HG03139 (cell line): ENCODE results near the gene TRAF4.
"Not testable (repeated sequence)": the region's sequence is repeated elsewhere in the genome, so short reads cannot be mapped to it uniquely, and the experiment has no call there.

Experiments
- ATAC-seq: cut with Tn5 transposase; IDR thresholded peaks from one replicate; pipeline ENCODE4 v1.9.1; 2021; ENCODE audit not compliant: unreplicated experiment

TRAF4 gene

DNA sequence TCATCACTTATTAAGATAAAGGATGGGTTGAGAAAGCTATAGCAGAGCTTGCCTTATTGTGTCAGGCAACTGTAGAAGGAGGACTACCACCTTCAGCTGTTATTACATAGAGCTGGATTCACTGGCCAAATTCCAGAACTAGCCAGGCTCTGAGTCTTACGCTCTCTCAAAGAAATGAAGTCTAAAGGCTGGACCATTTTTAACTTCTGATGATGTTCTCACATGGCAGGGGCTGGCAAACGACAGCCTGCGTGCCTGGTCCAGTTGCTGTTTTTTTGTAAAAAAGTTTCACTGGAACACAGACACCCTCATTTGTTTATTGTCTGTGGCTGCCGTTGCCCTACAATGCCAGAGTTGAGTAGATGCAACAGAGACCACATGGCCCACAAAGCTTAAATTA lies 21.2 kb downstream of the TRAF4 start:
- ATAC-seq: no peak

DNA sequence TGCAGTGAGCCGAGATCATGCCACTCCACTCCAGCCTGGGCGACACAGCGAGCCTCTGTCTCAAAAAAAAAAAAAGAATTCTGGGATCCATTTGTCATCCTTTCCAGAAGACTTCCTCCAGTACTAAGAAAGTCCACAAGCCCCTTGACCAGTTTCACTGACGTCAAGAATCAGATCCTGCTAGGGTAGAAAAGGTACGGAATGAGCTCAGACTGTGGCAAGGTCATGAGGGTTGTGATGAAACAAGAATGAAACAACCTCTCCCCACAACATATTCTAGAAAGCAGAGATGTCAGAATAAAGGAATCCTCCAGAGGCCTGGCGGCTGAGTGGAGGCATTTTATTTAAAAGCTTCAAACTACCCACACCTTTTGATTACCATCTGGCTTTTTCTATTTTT lies 29.9 kb downstream of the TRAF4 start:
- no peak for ATAC-seq

DNA sequence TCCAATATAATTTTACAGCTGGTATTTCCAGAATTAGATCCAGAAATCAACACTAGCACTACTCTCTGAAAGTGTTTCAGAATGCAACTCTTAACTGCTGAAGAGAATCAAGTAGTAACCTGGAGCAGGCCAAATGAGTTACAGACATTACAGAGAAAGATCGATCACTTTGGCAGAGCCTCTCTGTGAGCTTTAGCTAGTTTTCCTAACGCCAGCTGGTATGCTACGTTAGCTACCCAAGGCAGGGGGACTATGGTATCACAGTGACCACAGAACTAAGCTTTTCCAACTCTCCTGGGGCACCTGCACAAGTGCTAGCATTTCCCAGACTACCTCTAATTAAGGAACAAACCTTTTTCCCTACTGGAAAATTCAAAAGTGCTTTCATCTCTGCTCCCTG lies 30.4 kb downstream of the TRAF4 start:
- no peak for ATAC-seq

GRCh38 chr17:28777178-28777577 lies 33.4 kb downstream of the TRAF4 start:
- ATAC-seq: no peak

GRCh38 chr17:28779601-28780000 lies 35.8 kb downstream of the TRAF4 start:
- not testable (repeated sequence) for ATAC-seq

GRCh38 chr17:28783161-28783560 lies 39.4 kb downstream of the TRAF4 start:
- ATAC-seq: no peak

DNA sequence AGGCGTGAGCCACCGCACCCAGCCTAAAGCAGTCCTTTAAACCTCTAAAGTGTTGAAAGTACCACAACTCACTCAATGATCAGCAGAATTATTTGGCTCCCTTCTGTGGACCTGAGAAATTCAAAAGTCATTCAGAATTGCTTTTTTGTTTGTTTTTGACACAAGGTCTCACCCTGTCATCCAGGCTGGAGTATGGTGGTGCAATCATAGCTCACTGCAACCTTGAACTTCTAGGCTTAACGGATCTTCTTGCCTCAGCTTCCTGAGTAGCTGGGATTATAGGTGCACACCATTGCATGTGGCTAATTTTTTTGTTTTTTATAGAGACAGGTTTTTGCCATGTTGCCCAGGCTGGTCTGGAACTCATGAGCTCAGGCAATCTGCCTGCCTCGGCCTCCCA lies 44.3 kb downstream of the TRAF4 start:
- ATAC-seq: no peak

- ATAC-seq: no peak
Observed at GRCh38 chr17:28792877-28793661, 49.3 kb downstream of the TRAF4 start.

- ATAC-seq: not testable (repeated sequence)
Observed at GRCh38 chr17:28794846-28795441, 51.1 kb downstream of the TRAF4 start.

- ATAC-seq: no peak
Observed at GRCh38 chr17:28796062-28796461, 52.3 kb downstream of the TRAF4 start.
